GM12864 (cell line): ENCODE results near the gene CCSER2.

ENCODE experiments used
- DNase-seq: peaks from one replicate; pipeline ENCODE4 v3.0.0-alpha.2; 2011; ENCODE audit warnings: low read depth
- H3K4me3 ChIP-seq: 2 replicates; pipeline ENCODE4 v1.5.1; 2011; ENCODE audit warnings: mild to moderate bottlenecking, low read depth, low read length, control low read depth
- CTCF ChIP-seq: IDR thresholded peaks from 2 replicates; pipeline ENCODE4 v1.5.1; 2011; ENCODE audit warnings: low read depth, mild to moderate bottlenecking, moderate library complexity, low read length, control low read depth, inconsistent platforms; ENCODE audit errors: missing control alignments

CCSER2 gene

GRCh38 chr10:84298057-84298456 is 30.3 kb upstream of the CCSER2 start:
- no peak for DNase-seq
- no peak overlapping the region for H3K4me3 ChIP-seq
- no peak for TF ChIP-seq CTCF

- TF ChIP-seq CTCF: no peak
- no peak for DNase-seq
- no peak overlapping the region for H3K4me3 ChIP-seq
These were observed 26.2 kb upstream of the CCSER2 start for GRCh38 chr10:84302223-84302622.

- DNase-seq: no peak
- no peak for TF ChIP-seq CTCF
- H3K4me3 ChIP-seq: no peak overlapping the region
These were observed 21.5 kb upstream of the CCSER2 start for GRCh38 chr10:84306751-84307384.

GRCh38 chr10:84308021-84308420 is 20.4 kb upstream of the CCSER2 start:
- no peak for DNase-seq
- H3K4me3 ChIP-seq: no peak overlapping the region
- TF ChIP-seq CTCF: no peak

- H3K4me3 ChIP-seq: no peak overlapping the region
- no peak for DNase-seq
- no peak for TF ChIP-seq CTCF
These were observed 19.7 kb upstream of the CCSER2 start for GRCh38 chr10:84308481-84309304.

GRCh38 chr10:84310470-84310869 is 17.9 kb upstream of the CCSER2 start:
- DNase-seq: no peak
- H3K4me3 ChIP-seq: no peak overlapping the region
- no peak for TF ChIP-seq CTCF

GRCh38 chr10:84311576-84311975 is 16.8 kb upstream of the CCSER2 start:
- H3K4me3 ChIP-seq: no peak overlapping the region
- no peak for DNase-seq
- no peak for TF ChIP-seq CTCF
